Activated CD4-positive, alpha-beta T cell treated with anti-CD3 and anti-CD28 coated beads, Interleukin-2, Interleukin-6, amounts not matched to agents 100 ng/mL and 50 ng/mL, durations not matched to agents 16 hours and 8 hours (primary cell): Measurements from ENCODE around the gene MAP2K5.

Experiments used
- DNase-seq: peaks from one replicate; pipeline ENCODE4 v3.0.0-alpha.2; 2020

Gene MAP2K5

GRCh38 chr15:67678993-67679392, 136.5 kb downstream of the MAP2K5 start:
- DNase-seq = no peak

- DNase-seq = no peak
Measured at GRCh38 chr15:67680641-67681040, 138.1 kb downstream of the MAP2K5 start.

- DNase-seq = peak; percentile 7
Measured at GRCh38 chr15:67685008-67685599, 142.6 kb downstream of the MAP2K5 start.

- no peak for DNase-seq
Measured at GRCh38 chr15:67685716-67686115, 143.2 kb downstream of the MAP2K5 start.

GRCh38 chr15:67690936-67691335, 148.4 kb downstream of the MAP2K5 start:
- no peak for DNase-seq

- no peak for DNase-seq
Measured at GRCh38 chr15:67691450-67691849, 148.9 kb downstream of the MAP2K5 start.

GRCh38 chr15:67692573-67692972, 150.1 kb downstream of the MAP2K5 start:
- no peak for DNase-seq

- DNase-seq = no peak
Measured at GRCh38 chr15:67696087-67696486, 153.6 kb downstream of the MAP2K5 start.

GRCh38 chr15:67700023-67700422, 157.5 kb downstream of the MAP2K5 start:
- DNase-seq = no peak

- DNase-seq = no peak
Measured at GRCh38 chr15:67701669-67702068, 159.2 kb downstream of the MAP2K5 start.

GRCh38 chr15:67707520-67708283, 165.2 kb downstream of the MAP2K5 start:
- no peak for DNase-seq

- DNase-seq = no peak
Measured at GRCh38 chr15:67708500-67708899, 166.0 kb downstream of the MAP2K5 start.

GRCh38 chr15:67715170-67715569, 172.7 kb downstream of the MAP2K5 start:
- no peak for DNase-seq

GRCh38 chr15:67716171-67716570, 173.7 kb downstream of the MAP2K5 start:
- no peak for DNase-seq

GRCh38 chr15:67717776-67718175, 175.3 kb downstream of the MAP2K5 start:
- no peak for DNase-seq

- no peak for DNase-seq
Measured at GRCh38 chr15:67719330-67719959, 176.9 kb downstream of the MAP2K5 start.

GRCh38 chr15:67720556-67721175, 178.2 kb downstream of the MAP2K5 start:
- no peak for DNase-seq

- no peak for DNase-seq
Measured at GRCh38 chr15:67722030-67722817, 179.7 kb downstream of the MAP2K5 start.

GRCh38 chr15:67723294-67724024, 181.0 kb downstream of the MAP2K5 start:
- DNase-seq = no peak

- DNase-seq = no peak
Measured at GRCh38 chr15:67724691-67725375, 182.3 kb downstream of the MAP2K5 start.

GRCh38 chr15:67730135-67730534, 187.6 kb downstream of the MAP2K5 start:
- DNase-seq = no peak
